Vagina (tissue), 2 donors: ENCODE measurements around the gene FOXR1. TPM values are rescaled to one million over a fixed set of nuclear protein-coding genes. Genes with fewer than 3 reads are reported as not detected.

Experiments
- DNase-seq, 2 donors: peaks; one replicate each; pipeline ENCODE4 v3.0.0-alpha.2; 2017; ENCODE audit errors: extremely low spot score in 2 of 2
- H3K27ac ChIP-seq: fragments of 200-600 bp; sonication (generic); one replicate; pipeline ENCODE4 v1.5.1; 2019
- H3K27me3 ChIP-seq: fragments of 200-600 bp; sonication (generic); one replicate; pipeline ENCODE4 v1.5.1; 2019
- H3K36me3 ChIP-seq, 2 donors: fragments of 200-600 bp; sonication (generic); one replicate each; pipeline ENCODE4 v1.5.1; 2017 to 2019
- H3K4me1 ChIP-seq: fragments of 200-600 bp; sonication (generic); one replicate; pipeline ENCODE4 v1.5.1; 2019
- H3K4me3 ChIP-seq, 2 donors: fragments of 200-600 bp; sonication (generic); 1 replicate in 1 of 2; 2 replicates in 1 of 2; pipeline ENCODE4 v1.5.1; 2016 to 2019
- H3K9me3 ChIP-seq: fragments of 200-600 bp; sonication (generic); one replicate; pipeline ENCODE4 v1.5.1; 2019
- POLR2A ChIP-seq, 2 donors: fragments of 450-650 bp; IDR thresholded peaks; one replicate each; pipeline ENCODE4 v1.6.1; 2017; ENCODE audit warnings: antibody characterized with exemption in 2 of 2, mild to moderate bottlenecking in 2 of 2, moderate library complexity in 2 of 2
- POLR2AphosphoS5 ChIP-seq, 2 donors: sonication (generic); formaldehyde crosslinking; IDR thresholded peaks; one replicate each; pipeline ENCODE4 v1.9.0; 2017; ENCODE audit warnings: antibody characterized with exemption in 2 of 2, mild to moderate bottlenecking in 2 of 2, low read depth in 1 of 2; ENCODE audit not compliant: insufficient read depth in 1 of 2
- intact Hi-C: fragments of 100-400 bp; cut with DNase I; formaldehyde crosslinking; loops from one replicate; pipeline ENCODE4 v1.15.1; 2023
- total RNA-seq: library from RNA; depleted of rRNA; stranded (reverse); fragments of >200 nt; gene quantifications from one replicate; pipeline ENCODE4 v1.2.3, GENCODE V29; 2016
- TF ChIP-seq, protein P1 (sequence below), 3 experiments: fragments of 450-650 bp in 2 of 3; fragments of 200-600 bp in 1 of 3; sonication (generic) in 1 of 3; IDR thresholded peaks; one replicate each; pipeline ENCODE4 v1.5.1; 2017 to 2019; ENCODE audit warnings: antibody characterized with exemption in 3 of 3, mild to moderate bottlenecking in 2 of 3, moderate library complexity in 2 of 3

Gene FOXR1
- total RNA-seq, 1 donor from 2014 or later: not detected

DNA sequence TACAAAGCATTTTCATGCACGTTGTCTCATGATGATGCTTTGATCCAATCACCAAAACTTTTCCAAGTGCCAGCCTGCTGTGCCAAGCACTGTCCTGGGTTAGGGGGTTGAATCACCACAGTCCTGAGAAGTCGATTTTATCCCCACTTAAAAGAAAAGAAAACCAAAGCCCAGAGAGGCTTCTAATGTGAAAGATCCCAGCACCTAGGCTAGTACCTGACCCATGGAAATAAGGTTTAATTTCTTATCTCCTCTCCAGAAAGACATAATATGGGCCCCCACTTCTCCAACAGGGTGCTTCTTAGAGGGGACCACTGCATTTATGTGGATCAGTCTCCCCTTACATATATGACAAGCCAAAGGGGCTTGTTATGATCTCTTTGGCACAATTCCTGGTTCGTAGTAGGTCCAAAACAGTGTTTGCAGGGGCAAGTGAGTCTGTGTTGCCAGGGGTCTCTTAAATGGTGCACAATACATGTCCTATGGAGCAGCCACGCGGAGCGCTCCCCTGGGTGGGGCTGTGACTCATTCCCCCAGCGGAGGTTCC, 43.9 kb upstream of the FOXR1 start:
- no peaks in the 10 kb centered on the region for H3K36me3 ChIP-seq
- no peaks in the 10 kb centered on the region for H3K27me3 ChIP-seq
- TF ChIP-seq, protein P1, sequence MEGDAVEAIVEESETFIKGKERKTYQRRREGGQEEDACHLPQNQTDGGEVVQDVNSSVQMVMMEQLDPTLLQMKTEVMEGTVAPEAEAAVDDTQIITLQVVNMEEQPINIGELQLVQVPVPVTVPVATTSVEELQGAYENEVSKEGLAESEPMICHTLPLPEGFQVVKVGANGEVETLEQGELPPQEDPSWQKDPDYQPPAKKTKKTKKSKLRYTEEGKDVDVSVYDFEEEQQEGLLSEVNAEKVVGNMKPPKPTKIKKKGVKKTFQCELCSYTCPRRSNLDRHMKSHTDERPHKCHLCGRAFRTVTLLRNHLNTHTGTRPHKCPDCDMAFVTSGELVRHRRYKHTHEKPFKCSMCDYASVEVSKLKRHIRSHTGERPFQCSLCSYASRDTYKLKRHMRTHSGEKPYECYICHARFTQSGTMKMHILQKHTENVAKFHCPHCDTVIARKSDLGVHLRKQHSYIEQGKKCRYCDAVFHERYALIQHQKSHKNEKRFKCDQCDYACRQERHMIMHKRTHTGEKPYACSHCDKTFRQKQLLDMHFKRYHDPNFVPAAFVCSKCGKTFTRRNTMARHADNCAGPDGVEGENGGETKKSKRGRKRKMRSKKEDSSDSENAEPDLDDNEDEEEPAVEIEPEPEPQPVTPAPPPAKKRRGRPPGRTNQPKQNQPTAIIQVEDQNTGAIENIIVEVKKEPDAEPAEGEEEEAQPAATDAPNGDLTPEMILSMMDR (IDR thresholded peaks at IDR 0.05): no peak
- peak in 1 of 2 donors; percentile 5 for TF ChIP-seq POLR2A (IDR thresholded peaks at IDR 0.05)
- peaks cover 39% of the 10 kb centered on the region for H3K4me1 ChIP-seq
- H3K27ac ChIP-seq: peak overlapping the region; percentile 96
- H3K9me3 ChIP-seq: no peaks in the 10 kb centered on the region
- peak overlapping the region; percentile 64 to 89 for H3K4me3 ChIP-seq
- intact Hi-C loops: loop anchor here (2.0 kb wide), 2 partner anchors 19 to 143 kb away; no protein-coding TSS in a partner anchor
- DNase-seq: no peak

GRCh38 chr11:118928101-118928869, 43.3 kb upstream of the FOXR1 start:
- H3K9me3 ChIP-seq: no peaks in the 10 kb centered on the region
- H3K36me3 ChIP-seq: no peaks in the 10 kb centered on the region
- DNase-seq: peak in 1 of 2 donors; percentile 99
- H3K4me1 ChIP-seq: peaks cover 37% of the 10 kb centered on the region
- H3K4me3 ChIP-seq: peak overlapping the region; percentile 64 to 89
- intact Hi-C loops: loop anchor here (2.0 kb wide), 2 partner anchors 19 to 143 kb away; no protein-coding TSS in a partner anchor
- H3K27me3 ChIP-seq: no peaks in the 10 kb centered on the region
- peak overlapping the region; percentile 96 for H3K27ac ChIP-seq
- TF ChIP-seq POLR2A (IDR thresholded peaks at IDR 0.05): no peak
- TF ChIP-seq, protein P1 (IDR thresholded peaks at IDR 0.05): peak; percentile 77 to 94 (median 93)
- TF ChIP-seq POLR2AphosphoS5 (IDR thresholded peaks at IDR 0.05; ENCODE audit: insufficient read depth in 1 of 2, low read depth in 1 of 2): peak; percentile 84 to 87

- H3K9me3 ChIP-seq: no peaks in the 10 kb centered on the region
- H3K4me3 ChIP-seq: peak overlapping the region; percentile 64 to 89
- no peaks in the 10 kb centered on the region for H3K27me3 ChIP-seq
- peak in 1 of 2 donors; percentile 92 for DNase-seq
- intact Hi-C loops: loop anchor here (2.0 kb wide), 2 partner anchors 20 to 144 kb away; no protein-coding TSS in a partner anchor
- peak overlapping the region; percentile 96 for H3K27ac ChIP-seq
- H3K4me1 ChIP-seq: peaks cover 37% of the 10 kb centered on the region
- TF ChIP-seq POLR2A (IDR thresholded peaks at IDR 0.05): no peak
- no peak for TF ChIP-seq POLR2AphosphoS5 (IDR thresholded peaks at IDR 0.05; ENCODE audit: insufficient read depth in 1 of 2, low read depth in 1 of 2)
- TF ChIP-seq, protein P1 (IDR thresholded peaks at IDR 0.05): no peak
- H3K36me3 ChIP-seq: no peaks in the 10 kb centered on the region
Observed at GRCh38 chr11:118928870-118929500, 42.6 kb upstream of the FOXR1 start.

GRCh38 chr11:118929501-118930093, 42.0 kb upstream of the FOXR1 start:
- intact Hi-C loops: loop anchor here (2.0 kb wide), 2 partner anchors 21 to 145 kb away; no protein-coding TSS in a partner anchor
- H3K9me3 ChIP-seq: no peaks in the 10 kb centered on the region
- H3K36me3 ChIP-seq: no peaks in the 10 kb centered on the region
- no peak for TF ChIP-seq POLR2AphosphoS5 (IDR thresholded peaks at IDR 0.05; ENCODE audit: insufficient read depth in 1 of 2, low read depth in 1 of 2)
- TF ChIP-seq, protein P1 (IDR thresholded peaks at IDR 0.05): no peak
- no peak for TF ChIP-seq POLR2A (IDR thresholded peaks at IDR 0.05)
- peaks cover 39% of the 10 kb centered on the region for H3K4me1 ChIP-seq
- H3K27ac ChIP-seq: peak overlapping the region; percentile 96
- H3K27me3 ChIP-seq: no peaks in the 10 kb centered on the region
- peak overlapping the region; percentile 64 to 89 for H3K4me3 ChIP-seq
- DNase-seq: peak in 1 of 2 donors; percentile 96
